Measurements from ENCODE around the gene HES1. TPM values are rescaled to one million over a fixed set of nuclear protein-coding genes. Genes with fewer than 3 reads are reported as not detected.

Gene HES1
- total RNA-seq, 1 experiment from 2014 or later = 141 TPM

- H3K9me3 Mint-ChIP-seq (ENCODE audit: low read depth, unreplicated experiment) = no peaks in the 10 kb centered on the region
Measured at GRCh38 chr3:194185221-194185620, 49.3 kb downstream of the HES1 start.

GRCh38 chr3:194187233-194187944 is 51.4 kb downstream of the HES1 start:
- CTCF ChIA-PET = no interaction called here
- Mint-ChIP-seq H3K36me3 (ENCODE audit: insufficient read depth, unreplicated experiment) (no peaks in the 10 kb centered on the region), H3K4me3 (ENCODE audit: low read depth, unreplicated experiment) (no peak overlapping the region), H3K27me3 (ENCODE audit: unreplicated experiment) (no peaks in the 10 kb centered on the region), H3K4me1 (ENCODE audit: low read depth, unreplicated experiment) (no peaks in the 10 kb centered on the region), H3K27ac (ENCODE audit: unreplicated experiment) (no peak overlapping the region), H3K9me3 (ENCODE audit: low read depth, unreplicated experiment) (no peaks in the 10 kb centered on the region)
- TF ChIP-seq CTCF (IDR thresholded peaks at IDR 0.05; ENCODE audit: unreplicated experiment) = no peak
- no TSS peak for BruUV-seq (replicated peaks)
- no peak for DNase-seq
- intact Hi-C loops (cut with micrococcal nuclease; ENCODE audit: unreplicated experiment) = no loop called here

More at GRCh38 chr3:194185221-194185620, 49.3 kb downstream of the HES1 start:
- Mint-ChIP-seq H3K4me3 (ENCODE audit: low read depth, unreplicated experiment) (no peak overlapping the region), H3K27me3 (ENCODE audit: unreplicated experiment) (no peaks in the 10 kb centered on the region), H3K36me3 (ENCODE audit: insufficient read depth, unreplicated experiment) (no peaks in the 10 kb centered on the region), H3K4me1 (ENCODE audit: low read depth, unreplicated experiment) (no peaks in the 10 kb centered on the region), H3K27ac (ENCODE audit: unreplicated experiment) (no peak overlapping the region)
- intact Hi-C loops (cut with micrococcal nuclease; ENCODE audit: unreplicated experiment) = no loop called here
- CTCF ChIA-PET = interaction anchor here (0.6 kb wide), 1 partner anchor 117 kb away, joined by 4 read pairs; no protein-coding TSS in a partner anchor
- DNase-seq = no peak
- no peak for TF ChIP-seq CTCF (IDR thresholded peaks at IDR 0.05; ENCODE audit: unreplicated experiment)
- BruUV-seq (replicated peaks) = no TSS peak

Other genes starting within 250 kb of the HES1 start
- gene CPN2, start 215.2 kb downstream of the HES1 start, total RNA-seq (2022) = not detected in 2 replicates
- 0.05 TPM in 1 of 2 replicates, not detected in the other for gene LRRC15, start 233.6 kb downstream of the HES1 start, total RNA-seq (2022)

Measured in Calu3 (cell line).